HCT116 (cell line): Measurements from ENCODE around the gene KLHDC4. TPM values are rescaled to one million over a fixed set of nuclear protein-coding genes. Genes with fewer than 3 reads are reported as not detected.

Experiments used
- ATAC-seq: fragments of 200-7000 bp; cut with Tn5 transposase; 2 replicates; pipeline ENCODE4 v1.9.1; 2020; ENCODE audit warnings: mild to moderate bottlenecking, moderate library complexity
- BruUV-seq: library from RNA; stranded (reverse); fragments of 400-500 nt; replicated peaks from 2 replicates; lab custom pipeline; 2021; lab: Mats Ljungman, UMichigan
- CTCF ChIA-PET: fragments of 300-600 bp; sonication (Branson Sonifier 250); formaldehyde crosslinking; loops from one replicate; lab custom pipeline; 2021; ENCODE audit warnings: antibody characterized with exemption; lab: Charles Lee
- POLR2A ChIA-PET: fragments of 300-600, 350-600 bp; sonication (Branson Sonifier 250); formaldehyde crosslinking; loops from one replicate; lab custom pipeline; 2021; ENCODE audit warnings: antibody characterized with exemption; lab: Charles Lee
- RAD21 ChIA-PET, 2 experiments: fragments of 300-600 bp; sonication (Branson Sonifier 250); formaldehyde crosslinking; loops; one replicate each; lab custom pipeline; 2023; ENCODE audit warnings: low total read pairs in 2 of 2; ENCODE audit not compliant: uncharacterized antibody in 2 of 2, unreplicated experiment in 2 of 2, low non-redundant PET in 1 of 2; lab: Charles Lee
- DNase-seq: peaks from one replicate; pipeline ENCODE4 v3.0.0-alpha.2; 2010; ENCODE audit warnings: low read depth, low spot score
- H2AFZ ChIP-seq: fragments of 200-600 bp; shearing (Covaris generic), sonication (generic); 2 replicates; pipeline ENCODE4 v1.6.1; 2017; ENCODE audit warnings: low read depth, mixed run types, mixed read lengths, antibody characterized with exemption, low read length; ENCODE audit not compliant: poor library complexity, severe bottlenecking
- H3K27ac ChIP-seq: 2 replicates; pipeline ENCODE4 v1.5.1; 2012; ENCODE audit warnings: low read depth, low read length
- H3K27me3 ChIP-seq: fragments of 200-600 bp; sonication (generic); 2 replicates; pipeline ENCODE4 v1.6.1; 2016; ENCODE audit warnings: mixed run types, low read length, mixed read lengths; ENCODE audit not compliant: insufficient read depth
- H3K36me3 ChIP-seq, 2 experiments: fragments of 200-500 bp in 1 of 2; fragments of 200-600 bp in 1 of 2; sonication (Bioruptor generic) in 1 of 2; sonication (generic) in 1 of 2; 2 replicates each; pipeline versions ENCODE4 v1.5.1 to v1.6.1; 2014 to 2016; ENCODE audit warnings: low read length in 2 of 2, inconsistent platforms in 1 of 2, mixed read lengths in 1 of 2, mixed run types in 1 of 2; ENCODE audit not compliant: insufficient read depth in 2 of 2, control insufficient read depth in 1 of 2
- H3K4me1 ChIP-seq, 2 experiments: fragments of 200-600 bp in 1 of 2; sonication (generic) in 1 of 2; 2 replicates each; pipeline versions ENCODE4 v1.5.1 to v1.6.1; 2012 to 2017; ENCODE audit warnings: low read length in 2 of 2, inconsistent platforms in 1 of 2, mild to moderate bottlenecking in 1 of 2, mixed read lengths in 1 of 2, mixed run types in 1 of 2, moderate library complexity in 1 of 2; ENCODE audit not compliant: insufficient read depth in 2 of 2, control insufficient read depth in 1 of 2
- H3K4me2 ChIP-seq: fragments of 200-600 bp; sonication (generic); 2 replicates; pipeline ENCODE4 v1.6.1; 2017; ENCODE audit warnings: mixed run types, low read length, mixed read lengths
- H3K4me3 ChIP-seq, 2 experiments: fragments of 200-600 bp in 1 of 2; sonication (generic) in 1 of 2; replicated peaks in 1 of 2; 2 replicates each; pipeline ENCODE4 v1.5.1; 2011 to 2016; ENCODE audit warnings: low read length in 2 of 2, control low read depth in 1 of 2, low read depth in 1 of 2, mild to moderate bottlenecking in 1 of 2, mixed read lengths in 1 of 2, mixed run types in 1 of 2
- H3K79me2 ChIP-seq: fragments of 200-600 bp; sonication (generic); 2 replicates; pipeline ENCODE4 v1.6.1; 2017; ENCODE audit warnings: mild to moderate bottlenecking, mixed run types, low read length, moderate library complexity, mixed read lengths; ENCODE audit not compliant: insufficient read depth
- H3K9ac ChIP-seq: fragments of 200-600 bp; sonication (generic); 2 replicates; pipeline ENCODE4 v1.6.1; 2016; ENCODE audit warnings: low read length, mixed read lengths
- H3K9me2 ChIP-seq: fragments of 200-600 bp; sonication (generic), shearing (Covaris generic); 2 replicates; pipeline ENCODE4 v1.6.1; 2017; ENCODE audit warnings: mixed run types, mild to moderate bottlenecking, moderate library complexity; ENCODE audit not compliant: insufficient read depth
- H3K9me3 ChIP-seq, 2 experiments: fragments of 200-500 bp in 1 of 2; fragments of 200-600 bp in 1 of 2; sonication (Bioruptor generic) in 1 of 2; sonication (generic) in 1 of 2; 2 replicates each; pipeline ENCODE4 v1.6.1; 2014 to 2017; ENCODE audit warnings: low read length in 2 of 2, mixed read lengths in 2 of 2, inconsistent platforms in 1 of 2, low read depth in 1 of 2, mild to moderate bottlenecking in 1 of 2, mixed run types in 1 of 2, moderate library complexity in 1 of 2; ENCODE audit not compliant: control insufficient read depth in 1 of 2, insufficient read depth in 1 of 2
- H4K20me1 ChIP-seq: fragments of 200-600 bp; sonication (generic), shearing (Covaris generic); 2 replicates; pipeline ENCODE4 v1.6.1; 2017; ENCODE audit warnings: mixed run types, mild to moderate bottlenecking, moderate library complexity; ENCODE audit not compliant: insufficient read depth
- ATF3 ChIP-seq: IDR thresholded peaks from 2 replicates; pipeline ENCODE4 v1.6.1; 2012
- CBX3 ChIP-seq: IDR thresholded peaks from 2 replicates; pipeline ENCODE4 v1.6.1; 2012; ENCODE audit warnings: low read depth
- CEBPB ChIP-seq: IDR thresholded peaks from 2 replicates; pipeline ENCODE4 v1.6.1; 2012; ENCODE audit warnings: low read depth
- EGR1 ChIP-seq: IDR thresholded peaks from 2 replicates; pipeline ENCODE4 v1.6.1; 2012; ENCODE audit warnings: low read depth
- ELF1 ChIP-seq: IDR thresholded peaks from 2 replicates; pipeline ENCODE4 v1.6.1; 2012; ENCODE audit warnings: low read depth, borderline replicate concordance
- EZH2phosphoT487 ChIP-seq: fragments of 200-600 bp; IDR thresholded peaks from 2 replicates; pipeline ENCODE4 v1.6.1; 2018; ENCODE audit warnings: antibody characterized with exemption, borderline replicate concordance
- MAX ChIP-seq: IDR thresholded peaks from 2 replicates; pipeline ENCODE4 v1.6.1; 2012
- POLR2AphosphoS5 ChIP-seq: IDR thresholded peaks from 2 replicates; pipeline ENCODE4 v1.6.1; 2011; ENCODE audit warnings: mild to moderate bottlenecking, low read depth, low read length, moderate library complexity
- REST ChIP-seq: IDR thresholded peaks from 2 replicates; pipeline ENCODE4 v1.6.1; 2012; ENCODE audit warnings: low read depth
- SIN3A ChIP-seq: IDR thresholded peaks from 2 replicates; pipeline ENCODE4 v1.6.1; 2012; ENCODE audit warnings: low read depth
- SP1 ChIP-seq: IDR thresholded peaks from 2 replicates; pipeline ENCODE4 v1.6.1; 2012; ENCODE audit warnings: low read depth
- SRF ChIP-seq: IDR thresholded peaks from 2 replicates; pipeline ENCODE4 v1.6.1; 2012; ENCODE audit warnings: low read depth
- YY1 ChIP-seq: IDR thresholded peaks from 2 replicates; pipeline ENCODE4 v1.6.1; 2011; ENCODE audit warnings: low read length, low read depth, moderate library complexity, mild to moderate bottlenecking; ENCODE audit not compliant: insufficient replicate concordance; ENCODE audit errors: extremely low read depth
- ZBTB33 ChIP-seq: IDR thresholded peaks from 2 replicates; pipeline ENCODE4 v1.6.1; 2011; ENCODE audit warnings: mild to moderate bottlenecking, low read length, moderate library complexity; ENCODE audit not compliant: insufficient replicate concordance; ENCODE audit errors: extremely low read depth
- ZFX ChIP-seq: fragments of 450-650 bp; IDR thresholded peaks from 2 replicates; pipeline ENCODE4 v1.6.1; 2017
- ZNF274 ChIP-seq: fragments of 200-500 bp; sonication (Bioruptor generic); IDR thresholded peaks from 2 replicates; pipeline ENCODE4 v1.6.1; 2014; ENCODE audit warnings: mild to moderate bottlenecking, low read depth, low read length, inconsistent platforms
- intact Hi-C: fragments of 100-400 bp; cut with micrococcal nuclease; formaldehyde crosslinking; loops from 2 replicates; pipeline ENCODE4 v1.10.0; 2022
- total RNA-seq: library from RNA; stranded (reverse); gene quantifications from one replicate; pipeline ENCODE4 v1.2.1, GENCODE V29; 2021; ENCODE audit not compliant: unreplicated experiment

The KLHDC4 gene
- total RNA-seq, 1 experiment from 2014 or later: 107 TPM

GRCh38 chr16:87801679-87802259, 36.0 kb upstream of the KLHDC4 start:
- H3K9me2 ChIP-seq: no peaks in the 10 kb centered on the region
- DNase-seq: no peak
- no peak overlapping the region for H3K27ac ChIP-seq
- CTCF ChIA-PET: no interaction called here
- no peak overlapping the region for H2AFZ ChIP-seq
- H3K27me3 ChIP-seq: no peaks in the 10 kb centered on the region
- TF ChIP-seq EZH2phosphoT487 (no peak), EGR1 (no peak), ELF1 (no peak), ZNF274 (no peak), REST (no peak), ZFX (no peak), POLR2AphosphoS5 (no peak), CEBPB (no peak), SRF (no peak), CBX3 (no peak), YY1 (no peak), MAX (no peak), SP1 (no peak), ZBTB33 (no peak), SIN3A (no peak), ATF3 (no peak)
- no peaks in the 10 kb centered on the region for H3K79me2 ChIP-seq
- POLR2A ChIA-PET: no interaction called here
- no peak for ATAC-seq
- RAD21 ChIA-PET: interaction anchor here (0.6 to 0.7 kb wide), 2 partner anchors 14 to 34 kb away, joined by 3 read pairs; no protein-coding TSS in a partner anchor
- no peak overlapping the region for H3K4me3 ChIP-seq
- no peak overlapping the region for H3K4me2 ChIP-seq
- no peaks in the 10 kb centered on the region for H4K20me1 ChIP-seq
- intact Hi-C loops: no loop called here
- no TSS peak for BruUV-seq
- H3K9ac ChIP-seq: no peak overlapping the region
- no peaks in the 10 kb centered on the region for H3K36me3 ChIP-seq
- H3K9me3 ChIP-seq: no peaks in the 10 kb centered on the region
- H3K4me1 ChIP-seq: peaks cover 12% of the 10 kb centered on the region in 2 experiments
